ENCODE measurements around the gene VIL1. TPM values are rescaled to one million over a fixed set of nuclear protein-coding genes. Genes with fewer than 3 reads are reported as not detected.

The VIL1 gene
- total and polyA plus RNA-seq, 2 donors from 2014 or later = 9.0 to 10.5 TPM

DNA sequence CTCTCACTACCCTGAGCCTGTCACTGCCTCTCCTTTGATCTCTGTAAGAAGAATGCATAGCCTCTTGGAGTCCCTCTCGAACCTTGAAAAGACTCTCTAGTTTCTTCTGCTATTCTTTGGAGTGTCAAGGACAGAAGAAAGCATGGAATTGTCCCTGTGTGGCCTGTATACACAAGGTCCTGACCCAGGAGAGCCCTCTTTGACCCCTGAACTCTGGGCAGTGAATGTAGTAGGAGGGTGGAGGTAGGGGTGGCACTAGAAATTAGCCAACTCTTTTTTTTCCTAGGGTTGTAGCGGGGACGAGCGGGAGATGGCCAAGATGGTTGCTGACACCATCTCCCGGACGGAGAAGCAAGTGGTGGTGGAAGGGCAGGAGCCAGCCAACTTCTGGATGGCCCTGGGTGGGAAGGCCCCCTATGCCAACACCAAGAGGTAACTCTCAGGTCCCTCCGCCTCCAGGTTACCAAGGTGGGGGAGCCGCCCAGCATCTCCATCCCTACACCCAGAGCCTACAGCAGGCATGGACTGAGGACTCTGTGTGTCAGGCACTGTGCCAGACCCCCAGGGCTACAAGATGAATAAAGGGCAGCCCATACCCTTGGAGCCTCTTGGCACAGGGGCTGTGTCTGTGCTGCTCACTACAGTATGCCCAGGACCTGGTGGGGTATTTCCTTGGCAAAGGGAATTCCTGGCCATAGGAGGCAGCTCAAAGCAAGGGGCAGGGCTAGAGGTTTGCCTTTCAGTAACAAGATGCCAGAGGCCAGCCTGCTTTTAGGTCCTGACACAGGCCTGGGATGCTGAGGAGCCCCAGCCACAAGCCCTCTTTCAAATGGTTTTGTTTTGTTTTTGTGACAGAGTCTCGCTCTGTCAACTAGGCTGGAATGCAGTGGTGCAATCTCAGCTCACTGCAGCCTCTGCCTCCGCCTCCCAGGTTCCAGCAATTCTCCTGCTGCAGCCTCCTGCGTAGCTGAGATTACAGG is 16.4 kb downstream of the VIL1 start:
- Histone ChIP-seq H3K4me1 (ENCODE audit: control insufficient read depth in 2 of 3, insufficient read depth in 2 of 3, low read depth in 1 of 3, low read length in 3 of 3) (no peaks in the 10 kb centered on the region), H3K9ac (ENCODE audit: low read length in 3 of 3) (no peak overlapping the region), H3K27ac (ENCODE audit: low read depth in 2 of 2, low read length in 2 of 2) (no peak overlapping the region), H3K36me3 (ENCODE audit: control insufficient read depth in 2 of 3, insufficient read depth in 3 of 3, low read length in 3 of 3) (no peaks in the 10 kb centered on the region), H3K27me3 (ENCODE audit: control insufficient read depth, insufficient read depth, low read length) (no peaks in the 10 kb centered on the region), H3K4me3 (ENCODE audit: low read length in 3 of 3) (no peak overlapping the region), H3K9me3 (ENCODE audit: control insufficient read depth in 2 of 3, insufficient read depth in 1 of 3, low read length in 3 of 3) (no peaks in the 10 kb centered on the region)
- FAIRE-seq (no peak), DNase-seq (peak in 2 of 5 donors; percentile 16 to 27)
- intact Hi-C loops (cut with DNase I) = no loop called here
- no peak for TF ChIP-seq CTCF (IDR thresholded peaks at IDR 0.05; ENCODE audit: borderline replicate concordance, extremely low read depth, insufficient read depth)

DNA sequence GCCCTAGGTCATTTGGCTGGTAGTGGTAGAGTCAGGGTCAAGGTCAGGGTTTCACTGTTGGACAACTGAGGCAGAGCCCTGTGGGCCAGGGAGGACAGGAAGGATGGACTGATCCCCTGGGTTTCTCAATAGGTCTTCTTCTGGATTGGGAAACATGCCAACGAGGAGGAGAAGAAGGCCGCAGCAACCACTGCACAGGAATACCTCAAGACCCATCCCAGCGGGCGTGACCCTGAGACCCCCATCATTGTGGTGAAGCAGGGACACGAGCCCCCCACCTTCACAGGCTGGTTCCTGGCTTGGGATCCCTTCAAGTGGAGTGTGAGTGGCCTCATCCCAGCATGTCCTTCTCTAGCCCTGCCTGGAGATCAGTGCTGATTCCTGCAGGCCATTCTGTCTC is 18.1 kb downstream of the VIL1 start:
- intact Hi-C loops (cut with DNase I) = no loop called here
- Histone ChIP-seq H3K4me1 (ENCODE audit: control insufficient read depth in 2 of 3, insufficient read depth in 2 of 3, low read depth in 1 of 3, low read length in 3 of 3) (no peaks in the 10 kb centered on the region), H3K27me3 (ENCODE audit: control insufficient read depth, insufficient read depth, low read length) (no peaks in the 10 kb centered on the region), H3K4me3 (ENCODE audit: low read length in 3 of 3) (no peak overlapping the region), H3K9me3 (ENCODE audit: control insufficient read depth in 2 of 3, insufficient read depth in 1 of 3, low read length in 3 of 3) (no peaks in the 10 kb centered on the region), H3K36me3 (ENCODE audit: control insufficient read depth in 2 of 3, insufficient read depth in 3 of 3, low read length in 3 of 3) (no peaks in the 10 kb centered on the region), H3K9ac (ENCODE audit: low read length in 3 of 3) (no peak overlapping the region), H3K27ac (ENCODE audit: low read depth in 2 of 2, low read length in 2 of 2) (no peak overlapping the region)
- DNase-seq (peak in 1 of 5 donors; percentile 48), FAIRE-seq (no peak)
- TF ChIP-seq CTCF (IDR thresholded peaks at IDR 0.05; ENCODE audit: borderline replicate concordance, extremely low read depth, insufficient read depth) = no peak

GRCh38 chr2:218437969-218438368 is 19.0 kb downstream of the VIL1 start:
- H3K4me1 ChIP-seq (ENCODE audit: control insufficient read depth in 2 of 3, insufficient read depth in 2 of 3, low read depth in 1 of 3, low read length in 3 of 3) = no peaks in the 10 kb centered on the region
- H3K9me3 ChIP-seq (ENCODE audit: control insufficient read depth in 2 of 3, insufficient read depth in 1 of 3, low read length in 3 of 3) = no peaks in the 10 kb centered on the region
- no peak for TF ChIP-seq CTCF (IDR thresholded peaks at IDR 0.05; ENCODE audit: borderline replicate concordance, extremely low read depth, insufficient read depth)
- H3K4me3 ChIP-seq (ENCODE audit: low read length in 3 of 3) = no peak overlapping the region
- no peaks in the 10 kb centered on the region for H3K27me3 ChIP-seq (ENCODE audit: control insufficient read depth, insufficient read depth, low read length)
- H3K9ac ChIP-seq (ENCODE audit: low read length in 3 of 3) = no peak overlapping the region
- H3K27ac ChIP-seq (ENCODE audit: low read depth in 2 of 2, low read length in 2 of 2) = no peak overlapping the region
- intact Hi-C loops (cut with DNase I) = no loop called here
- no peaks in the 10 kb centered on the region for H3K36me3 ChIP-seq (ENCODE audit: control insufficient read depth in 2 of 3, insufficient read depth in 3 of 3, low read length in 3 of 3)
- FAIRE-seq = no peak
- DNase-seq = no peak

All from kidney (tissue), 14 donors.